GM18517 (cell line): ENCODE measurements around the gene RRAD.

ENCODE experiments used
- ATAC-seq: cut with Tn5 transposase; IDR thresholded peaks from one replicate; pipeline ENCODE4 v1.9.1; 2021; ENCODE audit warnings: mild to moderate bottlenecking, moderate library complexity; ENCODE audit not compliant: unreplicated experiment

The RRAD gene

DNA sequence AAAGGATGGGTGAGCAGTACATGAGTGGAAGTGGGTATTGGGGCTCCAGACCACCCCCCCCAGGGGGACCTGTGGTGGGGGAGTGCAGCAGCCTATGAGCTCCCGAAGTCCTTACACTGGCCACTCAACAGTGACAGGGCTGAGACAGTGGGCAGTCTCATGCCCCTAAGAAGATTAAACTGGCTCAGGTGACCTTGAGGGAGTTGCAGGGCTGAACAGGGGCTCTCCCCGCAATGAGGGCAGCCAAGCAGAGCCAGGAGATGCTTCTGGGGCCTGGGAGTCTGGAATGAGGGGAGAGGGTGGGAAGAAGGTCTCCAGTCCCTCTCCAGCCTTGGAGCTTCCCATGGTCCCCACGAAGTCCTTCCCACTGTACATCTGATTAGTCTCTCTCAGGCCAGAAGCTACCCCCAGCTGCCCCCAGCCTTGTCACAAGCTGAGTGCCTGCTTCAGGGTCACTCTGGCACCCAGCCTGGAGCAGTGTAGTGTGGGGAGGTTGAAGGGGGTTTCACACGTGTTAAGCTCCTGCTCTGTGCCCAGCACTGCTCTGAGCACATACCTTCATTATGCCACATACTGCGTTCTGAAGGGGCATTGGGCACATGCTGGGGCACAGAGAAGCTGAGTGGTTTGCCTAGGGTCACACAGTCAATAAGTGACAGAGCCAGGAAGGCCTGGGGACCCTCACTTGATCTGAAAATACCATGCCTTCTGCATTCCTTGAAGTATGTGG is 5.6 kb downstream of the RRAD start:
- no peak for ATAC-seq

DNA sequence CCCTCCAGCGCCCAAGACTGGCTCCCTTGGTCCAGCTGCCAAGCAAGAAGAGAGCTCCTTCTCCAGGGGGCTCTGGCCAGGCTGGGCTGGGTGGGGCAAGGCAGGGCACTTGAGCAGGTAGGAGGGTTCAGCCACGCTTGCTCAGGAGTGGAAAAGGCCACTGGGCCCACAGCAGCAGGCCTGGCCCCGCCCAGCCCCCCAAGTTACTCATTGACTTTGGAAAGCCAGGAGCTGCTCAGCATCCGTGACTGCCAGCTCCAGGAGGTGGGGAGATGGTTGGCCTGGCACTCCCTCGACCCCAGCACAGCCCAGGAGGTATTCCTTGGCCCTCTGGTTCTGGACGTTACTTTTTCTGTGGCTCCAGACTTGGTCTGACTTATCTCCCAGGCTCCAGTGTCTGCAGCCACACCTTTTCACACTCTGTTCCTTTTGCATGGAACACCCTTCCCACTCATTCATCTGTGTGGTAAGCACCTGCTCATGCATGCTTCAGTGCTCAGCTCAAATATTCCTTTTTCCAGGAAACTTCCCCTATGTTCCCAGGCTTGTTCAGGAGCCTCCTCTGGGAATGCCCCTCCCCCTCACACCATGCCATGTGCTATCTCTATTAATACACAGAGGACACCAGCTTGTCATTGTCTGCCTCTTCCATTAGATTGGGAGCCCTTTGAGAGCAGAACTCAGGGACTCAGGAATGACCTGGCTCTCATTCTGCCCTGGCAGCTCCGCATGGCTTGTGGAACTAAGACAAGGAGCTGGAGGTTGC is 6.3 kb downstream of the RRAD start, which contains the start of gene CDH16:
CDH16 (minus strand) TSS at position 83 of the 766 bp plus-strand sequence. CDS start 820 bp downstream, outside the sequence.
- no peak for ATAC-seq

DNA sequence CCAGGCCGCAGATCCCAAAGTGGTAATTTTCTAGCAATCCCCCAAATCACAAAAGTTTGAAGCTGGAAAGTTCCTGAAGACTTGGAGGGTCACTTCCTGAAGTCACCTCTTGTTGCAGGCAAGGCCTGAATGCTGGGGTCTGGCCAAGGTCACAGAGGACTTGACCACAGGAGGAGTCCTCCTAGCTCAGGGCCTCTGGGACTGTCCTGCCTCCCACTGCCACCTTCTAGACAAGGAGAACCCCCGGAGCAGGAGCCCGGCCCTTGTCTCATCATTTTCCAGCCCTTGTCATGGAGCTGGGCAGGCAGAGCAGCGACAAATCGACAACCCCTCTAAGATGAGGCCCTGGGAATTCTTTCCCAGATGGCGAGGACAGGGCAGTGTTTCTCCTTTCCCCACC is 7.0 kb downstream of the RRAD start:
- ATAC-seq: no peak

DNA sequence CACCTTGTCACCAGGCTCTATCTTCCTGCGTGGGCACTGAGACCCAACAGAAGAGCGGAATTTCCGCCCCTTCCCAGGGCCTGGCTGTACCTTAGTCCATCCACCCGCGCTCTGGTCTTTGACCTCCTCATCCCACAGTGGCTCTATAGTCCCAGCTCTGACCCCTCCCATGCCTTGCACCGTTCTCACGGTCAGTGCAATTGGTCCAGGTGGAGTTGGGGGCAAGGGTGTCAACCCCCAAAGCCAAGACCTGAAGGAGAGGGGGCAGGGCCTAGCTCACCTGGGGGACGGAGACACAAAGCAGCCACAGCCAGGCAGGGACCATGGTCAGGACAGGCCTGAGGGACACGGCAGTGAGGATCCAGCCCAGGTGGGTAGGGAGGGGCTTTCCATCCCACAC is 7.6 kb downstream of the RRAD start:
- ATAC-seq: no peak

DNA sequence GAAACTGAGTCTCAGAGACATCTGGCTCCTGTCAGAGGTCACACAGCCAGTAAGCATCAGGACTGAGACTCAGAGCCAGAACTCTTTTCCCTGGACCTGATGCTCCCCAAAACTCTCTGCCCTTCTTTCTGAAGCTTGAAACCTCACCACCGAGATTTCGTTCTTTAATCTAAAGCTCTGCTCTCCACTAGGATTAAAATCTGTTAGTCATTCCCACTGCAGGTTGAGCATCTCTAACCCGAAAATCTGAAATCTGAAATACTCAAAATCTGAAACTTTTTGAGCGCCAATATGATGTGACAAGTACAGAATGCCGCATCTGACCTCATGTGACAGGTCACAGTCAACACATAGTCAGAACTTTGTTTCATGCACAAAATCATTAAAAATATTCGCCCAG is 8.8 kb downstream of the RRAD start:
- ATAC-seq: no peak

DNA sequence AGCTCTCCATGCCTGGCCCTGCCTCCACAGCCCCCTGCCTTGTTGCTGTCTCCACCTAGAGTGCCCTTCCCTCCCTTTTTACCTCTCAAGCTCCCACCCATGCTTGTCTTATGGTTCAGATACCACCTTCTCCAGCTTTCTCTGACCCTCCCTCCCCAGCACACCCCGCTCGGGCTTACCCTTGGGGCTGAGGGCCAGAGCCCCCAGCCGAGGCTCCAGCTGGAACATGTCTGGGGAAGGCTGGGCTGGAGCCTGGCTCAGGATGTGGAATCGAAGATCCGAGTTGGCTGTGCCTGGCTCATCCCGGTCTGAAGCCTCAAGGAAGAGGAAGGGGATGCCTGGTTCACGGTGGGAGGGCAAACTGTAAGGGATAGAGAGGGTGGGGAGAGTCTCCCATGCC is 10.3 kb downstream of the RRAD start:
- no peak for ATAC-seq

DNA sequence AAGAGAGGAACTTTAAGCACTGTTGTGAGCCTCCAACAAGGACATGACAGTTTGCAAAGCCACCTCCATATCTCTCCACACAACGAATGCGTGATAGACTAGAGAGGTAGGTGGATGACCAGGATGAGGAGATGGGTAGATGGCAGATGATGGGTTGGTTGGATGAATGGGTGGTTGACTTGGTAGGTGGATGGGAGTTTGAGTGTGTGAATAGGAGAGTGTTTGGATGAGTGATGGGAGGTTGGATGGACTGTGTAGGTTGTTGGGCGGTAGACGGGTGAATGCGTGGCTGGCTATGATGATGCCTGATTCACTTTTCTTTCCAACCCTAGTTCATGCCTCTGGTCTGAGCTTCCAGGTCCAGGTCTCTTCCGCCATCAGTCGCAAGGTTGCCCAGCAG is 10.8 kb downstream of the RRAD start:
- no peak for ATAC-seq

DNA sequence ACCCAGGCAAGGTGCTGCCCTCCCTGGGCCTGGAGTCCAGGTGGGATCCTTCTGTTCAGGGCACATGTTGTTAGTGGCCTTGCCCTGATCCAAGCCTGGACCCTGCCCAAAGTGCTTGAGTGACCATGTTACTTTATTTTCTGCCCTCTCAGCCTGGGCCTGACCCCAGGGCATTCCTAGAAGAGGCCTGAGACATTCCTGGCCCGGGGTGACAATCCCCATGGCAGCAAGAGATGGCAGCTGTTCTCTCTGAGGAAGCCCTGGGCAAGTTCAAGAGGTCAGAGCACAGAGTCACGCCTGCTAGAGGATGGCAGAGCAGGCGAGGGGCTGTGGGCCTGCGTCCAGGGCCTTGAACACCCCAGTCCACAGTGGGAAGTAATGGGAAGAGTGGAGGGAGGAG is 11.6 kb downstream of the RRAD start:
- no peak for ATAC-seq

DNA sequence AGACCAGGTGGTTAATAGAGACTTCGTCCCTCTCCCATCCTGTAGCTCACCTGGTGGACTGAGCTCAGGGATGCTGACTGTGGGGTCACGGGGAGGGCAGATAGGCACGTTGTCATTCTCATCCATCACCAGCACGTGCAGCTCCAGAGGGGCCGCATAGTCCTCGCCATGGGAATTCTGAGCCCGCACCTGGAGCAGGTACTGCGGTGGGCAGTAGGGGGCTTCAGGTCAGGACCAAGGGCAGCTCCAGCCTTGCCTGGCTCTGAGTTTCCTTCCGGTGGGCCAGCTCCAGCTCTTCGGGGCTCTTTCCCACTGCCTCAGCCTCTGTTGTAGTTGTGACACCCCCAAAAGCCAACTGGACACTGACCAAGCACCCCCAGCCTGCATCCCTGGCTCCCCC is 12.3 kb downstream of the RRAD start:
- ATAC-seq: no peak

DNA sequence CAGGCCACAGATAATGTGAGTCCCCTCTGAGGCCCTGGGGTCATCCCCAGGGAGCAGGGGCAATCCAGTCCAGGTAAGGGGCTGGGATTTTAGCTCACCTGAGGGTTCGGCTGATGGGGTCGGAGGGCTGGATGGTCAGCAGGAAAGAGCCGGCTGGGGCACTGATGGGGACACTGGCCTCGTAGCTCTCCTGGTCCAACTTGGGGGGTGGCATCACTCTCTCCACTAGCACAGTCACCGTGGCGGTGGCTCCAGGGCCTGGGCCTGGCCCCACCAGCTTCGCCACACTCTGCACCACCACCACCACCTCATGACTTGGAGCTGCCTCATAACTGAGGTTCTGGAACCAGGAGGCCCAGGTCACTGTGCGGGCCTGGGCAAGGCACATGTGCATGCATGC is 13.5 kb downstream of the RRAD start:
- ATAC-seq: no peak

DNA sequence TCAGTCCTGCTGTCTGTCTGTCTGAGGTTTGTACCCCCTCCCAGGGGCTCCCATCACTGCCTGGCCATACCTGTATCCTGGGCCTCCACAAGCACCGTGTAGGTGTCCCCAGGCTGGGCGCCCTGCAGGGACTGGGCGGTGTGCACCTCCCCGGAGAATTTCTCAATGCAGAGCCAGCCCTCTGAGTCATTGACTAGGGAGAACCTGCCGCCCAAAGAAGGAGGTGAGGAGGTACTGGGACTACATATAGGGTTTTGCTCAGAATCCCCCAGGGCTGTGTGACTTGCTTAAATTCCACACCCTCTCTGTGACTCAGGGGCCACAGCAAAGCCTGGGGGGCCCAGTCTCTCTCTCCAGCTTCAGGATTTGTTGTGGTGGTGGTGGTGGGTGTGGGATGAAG is 14.2 kb downstream of the RRAD start:
- ATAC-seq: no peak

DNA sequence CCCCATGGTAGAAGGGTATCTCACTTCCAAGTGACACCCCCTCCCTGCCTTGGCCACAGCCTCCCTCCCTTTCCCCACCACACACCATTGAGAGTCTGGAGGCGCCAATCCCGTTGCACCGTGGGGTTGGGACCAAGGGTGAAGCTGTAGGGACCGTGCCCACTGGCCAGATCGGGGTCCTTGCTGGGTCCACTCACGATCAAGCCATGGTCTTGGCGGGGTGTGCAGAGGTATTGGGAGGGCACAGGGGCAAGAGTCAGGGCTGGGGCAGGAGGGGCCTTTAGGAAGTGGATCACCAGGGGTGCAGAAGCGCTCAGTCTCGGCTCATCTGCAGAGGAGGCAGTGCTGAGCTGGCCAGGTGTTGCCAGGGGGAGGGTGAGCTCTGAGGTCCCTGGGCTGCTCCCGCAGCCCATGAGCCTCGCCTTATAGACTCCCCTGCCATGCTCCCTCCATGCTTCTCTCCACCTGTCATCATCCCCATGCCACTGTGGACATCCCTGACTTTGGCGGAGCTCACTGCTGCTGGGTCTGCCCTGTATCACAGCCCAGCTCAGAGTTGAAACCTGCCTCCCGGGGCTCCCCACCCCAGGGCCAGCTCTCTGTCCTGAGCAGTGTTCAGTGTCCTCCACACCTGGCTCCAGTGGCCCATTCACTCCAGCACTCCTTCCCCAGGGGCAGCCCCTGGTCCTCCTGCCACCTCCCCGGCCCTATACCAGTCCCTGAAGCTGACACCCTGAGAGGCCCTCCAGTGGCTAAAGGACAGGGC is 15.0 kb downstream of the RRAD start:
- no peak for ATAC-seq

DNA sequence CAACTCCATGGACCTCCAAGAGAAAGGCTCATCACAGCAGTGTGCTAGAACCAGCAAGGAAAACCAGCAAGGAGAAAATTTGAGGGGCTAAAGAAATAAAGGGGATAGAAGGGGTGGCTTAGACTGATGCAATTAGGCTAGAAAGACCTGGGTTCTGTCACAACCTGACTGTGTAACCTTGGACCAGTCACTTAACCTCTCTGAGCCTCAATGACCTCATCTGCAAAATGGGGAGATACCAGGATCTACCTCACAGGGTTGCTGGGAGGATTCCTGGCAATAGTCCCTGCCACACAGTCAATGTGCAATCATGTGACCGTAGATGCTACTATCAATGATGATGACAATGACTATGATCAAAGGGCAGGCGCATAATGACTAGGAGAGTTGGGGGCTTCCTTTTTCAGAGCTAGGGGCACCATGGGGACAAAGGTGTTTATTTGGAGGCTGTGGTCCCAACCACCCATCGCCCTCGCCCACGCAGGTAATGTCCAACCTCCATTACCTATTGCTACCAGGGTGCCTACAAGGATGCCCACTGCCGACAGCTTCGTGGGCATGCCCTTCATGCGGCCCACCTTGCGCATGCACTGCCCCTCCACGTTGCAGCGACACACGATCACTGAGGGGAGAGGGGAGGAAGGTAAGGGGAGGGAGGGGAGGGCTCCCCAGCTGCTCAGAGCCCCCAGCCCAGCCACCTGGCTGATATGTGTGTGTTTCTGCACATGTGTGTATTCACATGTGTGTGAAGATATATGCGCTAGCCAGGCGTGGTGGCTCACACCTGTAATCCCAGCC is 16.4 kb downstream of the RRAD start:
- no peak for ATAC-seq

DNA sequence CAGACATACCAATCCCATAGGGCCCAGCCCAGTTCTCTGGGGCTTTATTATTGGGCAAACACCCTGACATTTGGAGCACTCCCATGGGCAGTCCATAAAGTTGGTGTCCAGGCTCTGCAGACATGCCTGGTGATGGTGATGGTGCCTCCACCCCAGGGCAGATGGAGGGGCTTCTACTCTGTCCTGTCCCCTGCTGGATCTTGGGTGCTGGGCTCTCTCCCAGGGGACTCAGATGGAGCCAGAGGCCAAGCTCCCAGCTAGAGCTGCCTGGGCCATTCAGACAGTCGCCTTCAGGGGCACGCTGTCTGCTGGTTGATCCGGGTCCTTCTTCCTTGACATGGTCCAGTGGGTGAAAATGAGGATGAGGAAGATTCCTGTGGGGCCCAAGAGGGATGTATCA is 17.2 kb downstream of the RRAD start:
- no peak for ATAC-seq

DNA sequence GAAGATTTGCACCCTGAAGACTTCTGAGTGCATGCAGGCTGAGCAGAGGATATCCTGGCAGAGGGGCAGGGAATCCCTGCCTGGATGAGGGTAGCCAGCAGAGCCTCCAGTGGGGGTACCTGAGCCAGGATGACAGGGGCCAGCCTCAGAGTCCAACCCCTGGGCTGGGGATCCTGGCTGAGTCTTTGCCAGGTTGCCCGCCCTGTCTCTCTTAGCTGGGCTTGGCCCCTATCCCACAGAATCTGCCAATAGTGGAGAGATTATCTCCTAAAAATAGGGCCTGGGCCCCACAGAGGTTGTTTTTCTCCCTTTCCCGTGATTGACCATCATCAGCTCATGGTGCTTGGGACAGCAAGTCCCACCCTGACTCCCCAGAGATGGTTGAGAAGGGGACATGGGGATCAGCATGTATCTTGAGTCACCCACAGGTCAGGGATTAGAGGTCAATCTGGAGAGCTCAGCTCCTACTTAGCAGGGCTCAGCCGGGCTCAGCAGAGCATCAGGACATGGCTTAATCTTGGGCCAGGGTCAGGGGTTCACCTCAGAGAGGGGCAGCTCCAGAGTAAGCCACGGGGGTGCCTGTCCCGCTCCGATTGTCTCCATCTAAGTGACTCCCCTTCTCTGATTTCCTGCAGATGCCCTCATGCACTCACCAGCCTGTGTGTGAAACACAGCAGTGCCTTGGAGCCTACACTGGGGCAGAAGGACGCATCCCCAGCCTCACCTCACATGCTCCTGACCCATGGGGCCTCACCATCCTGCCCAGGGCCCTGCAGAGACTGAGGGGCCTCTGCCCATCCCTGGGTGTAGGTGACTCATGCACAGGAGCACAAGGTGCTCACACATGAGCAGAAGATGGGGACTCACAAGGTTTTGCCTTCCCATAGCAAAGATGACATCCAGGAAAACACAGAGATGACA is 18.2 kb downstream of the RRAD start:
- no peak for ATAC-seq

DNA sequence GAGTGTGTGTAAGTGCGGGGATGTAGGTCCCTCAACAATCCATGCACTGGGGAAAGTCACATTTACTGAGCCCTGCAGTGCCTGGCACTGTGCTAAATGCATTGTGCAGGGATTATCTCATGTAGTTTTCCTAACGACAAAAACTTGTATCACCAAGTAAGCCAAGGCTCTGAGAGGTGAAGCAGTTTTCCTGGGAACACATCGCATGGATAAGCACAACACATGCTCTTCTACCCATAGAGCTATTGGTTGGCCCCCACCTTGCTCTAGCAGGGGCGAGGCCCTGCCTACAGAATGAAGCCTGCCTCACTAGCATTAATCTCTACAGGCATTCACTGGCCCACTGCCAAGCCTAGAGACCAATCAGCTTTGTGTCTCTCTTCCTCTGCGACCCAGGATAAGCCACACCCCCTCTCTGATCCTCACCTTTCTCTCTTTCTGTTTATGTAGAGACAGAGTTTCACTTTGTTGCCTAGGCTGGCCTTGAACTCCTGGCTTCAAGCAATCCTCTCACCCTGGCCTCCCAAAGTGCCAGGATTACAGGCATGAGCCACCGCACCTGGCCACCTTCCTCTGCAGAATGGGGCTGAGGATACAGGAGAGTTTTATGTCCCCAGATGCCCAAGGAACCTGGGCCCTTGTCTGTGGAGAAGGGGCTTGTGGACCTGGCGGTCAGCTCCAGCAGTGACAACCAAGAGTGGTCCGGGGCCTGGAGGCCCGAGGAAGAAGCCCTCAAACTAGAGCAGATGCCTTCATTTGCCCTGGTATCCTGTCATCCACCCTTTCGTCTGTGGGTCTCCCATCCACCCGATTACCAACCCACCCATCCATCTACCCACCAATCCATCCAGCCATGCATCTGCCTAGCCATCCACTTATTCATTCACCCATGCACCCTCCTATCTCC is 19.4 kb downstream of the RRAD start:
- no peak for ATAC-seq

DNA sequence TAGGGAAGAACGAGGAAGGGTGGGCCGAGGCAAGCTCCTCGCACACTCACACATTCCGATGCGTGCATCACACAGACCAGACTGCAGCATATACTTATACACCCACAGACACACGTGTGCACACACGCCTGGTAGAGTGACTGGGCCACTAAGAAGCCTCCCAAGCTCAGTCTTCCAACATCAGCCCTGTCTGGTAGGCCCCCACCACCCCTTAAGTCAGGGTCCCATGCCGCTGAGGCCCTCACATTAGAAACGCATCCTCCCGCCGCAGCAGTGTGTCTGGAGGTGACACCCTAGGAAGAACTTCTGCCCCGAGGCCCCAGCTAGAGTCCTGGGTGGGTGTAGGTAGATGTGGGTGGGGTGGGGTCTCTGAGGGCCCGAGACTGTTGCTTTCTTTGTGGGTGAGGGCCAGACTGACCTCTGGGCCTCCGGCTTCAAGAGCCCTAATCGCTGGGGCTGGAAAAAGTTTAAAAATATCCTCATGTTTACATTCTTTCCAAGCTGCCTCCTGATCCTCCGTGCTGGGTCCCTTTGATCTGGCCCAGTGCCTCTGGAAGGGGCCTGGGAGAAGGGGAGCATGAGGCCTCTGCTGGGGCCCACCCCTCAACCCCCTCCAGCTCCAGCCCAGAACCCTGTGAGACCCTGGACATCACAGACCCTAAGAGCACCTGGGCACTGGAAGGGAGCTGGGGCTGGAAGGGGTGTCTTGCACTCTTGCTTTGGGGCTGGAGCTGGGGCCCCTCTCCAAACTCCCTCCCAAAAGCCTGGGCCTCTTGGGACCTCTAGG is 20.3 kb downstream of the RRAD start:
- ATAC-seq: no peak

DNA sequence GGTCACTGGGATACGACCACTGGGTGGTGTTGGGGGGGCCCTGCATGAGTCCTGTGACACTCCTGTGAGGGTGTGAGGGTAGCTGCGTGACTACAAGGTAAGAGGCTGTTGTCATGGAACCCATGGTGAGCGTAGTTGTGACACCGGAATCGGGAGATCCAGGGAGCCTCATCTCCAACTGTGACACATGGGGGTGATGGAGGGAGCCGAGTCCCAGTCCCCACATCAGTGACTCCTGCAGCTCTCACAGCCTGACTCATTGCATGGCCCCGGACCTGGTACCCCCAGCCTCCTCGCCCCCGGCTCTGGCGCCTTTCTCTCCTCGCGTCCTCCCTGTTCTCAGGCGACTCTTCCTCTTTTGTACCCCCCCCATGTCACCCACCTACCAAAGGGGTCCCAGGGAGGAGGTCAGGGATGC is 20.9 kb downstream of the RRAD start:
- ATAC-seq: no peak
